Endothelial cell of umbilical vein (primary cell): ENCODE data around the gene DPH7.

Source experiments
- EZH2 ChIP-seq: IDR thresholded peaks from 2 replicates; pipeline ENCODE4 v1.6.1; 2012; ENCODE audit warnings: borderline replicate concordance, low read depth, mild to moderate bottlenecking, moderate library complexity, low read length, inconsistent platforms; ENCODE audit not compliant: severe bottlenecking
- GATA2 ChIP-seq: IDR thresholded peaks from 2 replicates; pipeline ENCODE4 v1.7.0; 2011; ENCODE audit warnings: low read depth, mild to moderate bottlenecking, moderate library complexity, mixed read lengths, low read length; ENCODE audit not compliant: insufficient read length, insufficient read depth
- POLR2A ChIP-seq: IDR thresholded peaks from 2 replicates; pipeline ENCODE4 v1.6.1; 2012; ENCODE audit warnings: low read depth, mild to moderate bottlenecking, control low read depth, low read length

GRCh38 chr9:137606005-137606621, 27.4 kb upstream of the DPH7 start:
- TF ChIP-seq POLR2A (no peak), EZH2 (no peak), GATA2 (no peak)
